ENCODE results near the gene TMEM44. TPM values are rescaled to one million over a fixed set of nuclear protein-coding genes. Genes with fewer than 3 reads are reported as not detected.
A peak's percentile ranks its signal among the peaks of the same experiment; 100 is the strongest.

Gene TMEM44
- total RNA-seq, 1 donor from 2014 or later: 16.0 TPM

DNA sequence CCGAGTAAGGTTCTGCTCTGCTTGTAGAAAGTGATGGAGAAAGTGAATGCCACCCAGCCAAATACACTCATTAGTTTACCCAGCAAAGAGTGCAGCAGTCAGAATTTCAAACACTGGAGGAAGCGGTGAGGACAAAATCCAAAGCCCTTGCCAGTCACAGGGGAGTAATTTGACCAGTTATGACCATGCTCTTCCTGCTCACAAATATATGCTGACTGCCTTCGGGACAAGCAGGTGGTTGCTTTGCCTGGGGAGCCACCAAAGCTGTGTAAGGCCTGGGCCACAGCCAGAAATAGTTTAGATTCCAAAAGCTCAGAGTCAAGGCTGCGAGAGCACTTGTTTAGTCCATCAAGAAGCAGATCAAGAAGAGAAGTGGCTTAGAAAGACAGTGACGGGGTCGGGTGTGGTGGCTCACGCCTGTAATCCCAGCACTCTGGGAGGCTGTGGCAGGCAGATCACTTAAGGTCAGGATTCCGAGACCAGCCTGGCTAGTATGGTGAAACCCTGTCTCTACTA is 95.4 kb downstream of the TMEM44 start:
- peak; percentile 92 for DNase-seq (ENCODE audit: low read depth)
- TF ChIP-seq, protein P1, sequence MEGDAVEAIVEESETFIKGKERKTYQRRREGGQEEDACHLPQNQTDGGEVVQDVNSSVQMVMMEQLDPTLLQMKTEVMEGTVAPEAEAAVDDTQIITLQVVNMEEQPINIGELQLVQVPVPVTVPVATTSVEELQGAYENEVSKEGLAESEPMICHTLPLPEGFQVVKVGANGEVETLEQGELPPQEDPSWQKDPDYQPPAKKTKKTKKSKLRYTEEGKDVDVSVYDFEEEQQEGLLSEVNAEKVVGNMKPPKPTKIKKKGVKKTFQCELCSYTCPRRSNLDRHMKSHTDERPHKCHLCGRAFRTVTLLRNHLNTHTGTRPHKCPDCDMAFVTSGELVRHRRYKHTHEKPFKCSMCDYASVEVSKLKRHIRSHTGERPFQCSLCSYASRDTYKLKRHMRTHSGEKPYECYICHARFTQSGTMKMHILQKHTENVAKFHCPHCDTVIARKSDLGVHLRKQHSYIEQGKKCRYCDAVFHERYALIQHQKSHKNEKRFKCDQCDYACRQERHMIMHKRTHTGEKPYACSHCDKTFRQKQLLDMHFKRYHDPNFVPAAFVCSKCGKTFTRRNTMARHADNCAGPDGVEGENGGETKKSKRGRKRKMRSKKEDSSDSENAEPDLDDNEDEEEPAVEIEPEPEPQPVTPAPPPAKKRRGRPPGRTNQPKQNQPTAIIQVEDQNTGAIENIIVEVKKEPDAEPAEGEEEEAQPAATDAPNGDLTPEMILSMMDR (conservative IDR thresholded peaks at IDR 0.05; ENCODE audit: low read depth, low read length): no peak
- H3K4me3 ChIP-seq (ENCODE audit: low read depth, low read length): no peak overlapping the region

Other genes starting within 250 kb of the TMEM44 start
- gene GP5, start 234.2 kb downstream of the TMEM44 start, total RNA-seq: 0.14 TPM in 1 of 2 replicates, not detected in the other
- 88.1 and 102 TPM in 2 replicates for gene ATP13A3, start 146.4 kb downstream of the TMEM44 start, total RNA-seq
- gene LSG1, start 38.8 kb upstream of the TMEM44 start, total RNA-seq: 29.1 and 29.7 TPM in 2 replicates
- 0.29 and 2.5 TPM in 2 replicates for gene FAM43A, start 52.5 kb upstream of the TMEM44 start, total RNA-seq

Data from epithelial cell of proximal tubule (primary cell).